NB4 (cell line): ENCODE results near the gene LIMS1.

ENCODE experiments used
- CTCF ChIP-seq: IDR thresholded peaks from one replicate; pipeline ENCODE4 v1.5.1; 2012; ENCODE audit warnings: low read depth, low read length
- MYC ChIP-seq: IDR thresholded peaks from 2 replicates; pipeline ENCODE4 v1.6.1; 2011; ENCODE audit warnings: low read depth, low read length
- POLR2A ChIP-seq: IDR thresholded peaks from 2 replicates; pipeline ENCODE4 v1.6.1; 2011; ENCODE audit warnings: mild to moderate bottlenecking; ENCODE audit not compliant: insufficient read length; ENCODE audit errors: extremely low read depth

GRCh38 chr2:108547606-108548005 lies 13.3 kb downstream of the LIMS1 start:
- TF ChIP-seq CTCF (no peak), POLR2A (no peak), MYC (no peak)
